T-helper 2 cell treated with Interferon-gamma antibody and Interleukin-4, amounts not matched to agents 5 μg/mL and 100 μg/mL, for 36 hours (primary cell): ENCODE results near the gene NAA80.
A peak's percentile ranks its signal among the peaks of the same experiment; 100 is the strongest.

ENCODE experiments used
- DNase-seq: peaks from one replicate; pipeline ENCODE4 v3.0.0; 2021; ENCODE audit warnings: low spot score
- H3K27ac Mint-ChIP-seq: one replicate; pipeline ENCODE4 v1.8.0; 2021; ENCODE audit warnings: mild to moderate bottlenecking, mixed read lengths
- H3K27me3 Mint-ChIP-seq: one replicate; pipeline ENCODE4 v1.8.0; 2021; ENCODE audit warnings: low read depth, mixed read lengths
- H3K36me3 Mint-ChIP-seq: one replicate; pipeline ENCODE4 v1.8.0; 2021; ENCODE audit warnings: low read depth, mixed read lengths
- H3K4me1 Mint-ChIP-seq: one replicate; pipeline ENCODE4 v1.8.0; 2021; ENCODE audit warnings: low read depth, mixed read lengths
- H3K4me3 Mint-ChIP-seq: one replicate; pipeline ENCODE4 v1.8.0; 2022; ENCODE audit warnings: mild to moderate bottlenecking, moderate library complexity, mixed read lengths
- H3K9me3 Mint-ChIP-seq: one replicate; pipeline ENCODE4 v1.8.0; 2021; ENCODE audit warnings: mixed read lengths

NAA80 gene

GRCh38 chr3:50337175-50337861 is 38.1 kb upstream of the NAA80 start:
- H3K9me3 Mint-ChIP-seq, result no peaks in the 10 kb centered on the region
- H3K27ac Mint-ChIP-seq, result peak overlapping the region; percentile 97
- DNase-seq, result peak; percentile 99
- peaks cover 68% of the 10 kb centered on the region for H3K36me3 Mint-ChIP-seq
- peak overlapping the region; percentile 96 for H3K4me3 Mint-ChIP-seq
- H3K27me3 Mint-ChIP-seq, result no peaks in the 10 kb centered on the region
- peaks cover 48% of the 10 kb centered on the region for H3K4me1 Mint-ChIP-seq

GRCh38 chr3:50336452-50337174 is 37.4 kb upstream of the NAA80 start:
- Mint-ChIP-seq H3K4me1 (peaks cover 42% of the 10 kb centered on the region), H3K27me3 (no peaks in the 10 kb centered on the region), H3K9me3 (no peaks in the 10 kb centered on the region), H3K27ac (peak overlapping the region; percentile 97), H3K4me3 (peak overlapping the region; percentile 96), H3K36me3 (peaks cover 74% of the 10 kb centered on the region)
- DNase-seq, result no peak

- DNase-seq, result no peak
- no peaks in the 10 kb centered on the region for H3K27me3 Mint-ChIP-seq
- H3K4me3 Mint-ChIP-seq, result peak overlapping the region; percentile 68
- H3K4me1 Mint-ChIP-seq, result peaks cover 34% of the 10 kb centered on the region
- H3K27ac Mint-ChIP-seq, result peak overlapping the region; percentile 85
- H3K9me3 Mint-ChIP-seq, result no peaks in the 10 kb centered on the region
- H3K36me3 Mint-ChIP-seq, result peaks cover 84% of the 10 kb centered on the region
Measured at GRCh38 chr3:50334339-50335075, 35.3 kb upstream of the NAA80 start.

GRCh38 chr3:50333744-50334328 is 34.6 kb upstream of the NAA80 start:
- peaks cover 79% of the 10 kb centered on the region for H3K36me3 Mint-ChIP-seq
- H3K4me3 Mint-ChIP-seq, result peak overlapping the region; percentile 68
- no peaks in the 10 kb centered on the region for H3K27me3 Mint-ChIP-seq
- H3K4me1 Mint-ChIP-seq, result peaks cover 31% of the 10 kb centered on the region
- DNase-seq, result no peak
- H3K9me3 Mint-ChIP-seq, result no peaks in the 10 kb centered on the region
- H3K27ac Mint-ChIP-seq, result peak overlapping the region; percentile 85

GRCh38 chr3:50331364-50331907 is 32.2 kb upstream of the NAA80 start:
- H3K4me1 Mint-ChIP-seq, result peaks cover 36% of the 10 kb centered on the region
- H3K36me3 Mint-ChIP-seq, result peaks cover 64% of the 10 kb centered on the region
- H3K27me3 Mint-ChIP-seq, result no peaks in the 10 kb centered on the region
- H3K9me3 Mint-ChIP-seq, result no peaks in the 10 kb centered on the region
- DNase-seq, result no peak
- H3K27ac Mint-ChIP-seq, result no peak overlapping the region
- H3K4me3 Mint-ChIP-seq, result no peak overlapping the region

GRCh38 chr3:50330330-50330729 is 31.1 kb upstream of the NAA80 start:
- Mint-ChIP-seq H3K4me1 (peaks cover 28% of the 10 kb centered on the region), H3K27ac (no peak overlapping the region), H3K4me3 (no peak overlapping the region), H3K36me3 (peaks cover 53% of the 10 kb centered on the region), H3K27me3 (no peaks in the 10 kb centered on the region), H3K9me3 (no peaks in the 10 kb centered on the region)
- no peak for DNase-seq

GRCh38 chr3:50327943-50328691 is 28.9 kb upstream of the NAA80 start, which contains the start of gene TUSC2:
Gene TUSC2, minus strand, starts transcription at chr3:50328223. Its CDS starts 124 bp downstream, at chr3:50328099.
- Mint-ChIP-seq H3K4me3 (peak within 1 kb of the TSS; percentile 90), H3K27me3 (no peaks in the 10 kb centered on the region), H3K36me3 (peaks cover 36% of the 10 kb centered on the region), H3K4me1 (peaks cover 12% of the 10 kb centered on the region), H3K9me3 (no peaks in the 10 kb centered on the region), H3K27ac (peak within 1 kb of the TSS; percentile 89)
- peak; percentile 95 for DNase-seq

- Mint-ChIP-seq H3K27me3 (no peaks in the 10 kb centered on the region), H3K4me1 (peaks cover 12% of the 10 kb centered on the region), H3K36me3 (peaks cover 29% of the 10 kb centered on the region), H3K9me3 (no peaks in the 10 kb centered on the region), H3K27ac (peak overlapping the region; percentile 69), H3K4me3 (peak overlapping the region; percentile 90)
- no peak for DNase-seq
Measured at GRCh38 chr3:50327129-50327528, 27.9 kb upstream of the NAA80 start.

- peaks cover 12% of the 10 kb centered on the region for H3K4me1 Mint-ChIP-seq
- DNase-seq, result no peak
- H3K4me3 Mint-ChIP-seq, result no peak overlapping the region
- no peaks in the 10 kb centered on the region for H3K27me3 Mint-ChIP-seq
- peak overlapping the region; percentile 26 for H3K27ac Mint-ChIP-seq
- H3K36me3 Mint-ChIP-seq, result peaks cover 21% of the 10 kb centered on the region
- no peaks in the 10 kb centered on the region for H3K9me3 Mint-ChIP-seq
Measured at GRCh38 chr3:50326182-50326541, 27.0 kb upstream of the NAA80 start.

- Mint-ChIP-seq H3K36me3 (peaks cover 16% of the 10 kb centered on the region), H3K4me1 (peaks cover 13% of the 10 kb centered on the region)
Measured at GRCh38 chr3:50325497-50326181, 26.4 kb upstream of the NAA80 start.

GRCh38 chr3:50325113-50325480 is 25.9 kb upstream of the NAA80 start:
- H3K27me3 Mint-ChIP-seq, result no peaks in the 10 kb centered on the region
- no peaks in the 10 kb centered on the region for H3K9me3 Mint-ChIP-seq
- H3K36me3 Mint-ChIP-seq, result peaks cover 12% of the 10 kb centered on the region
- H3K27ac Mint-ChIP-seq, result peak overlapping the region; percentile 27
- H3K4me3 Mint-ChIP-seq, result no peak overlapping the region
- no peak for DNase-seq
- peaks cover 19% of the 10 kb centered on the region for H3K4me1 Mint-ChIP-seq

More at GRCh38 chr3:50325497-50326181, 26.4 kb upstream of the NAA80 start:
- no peaks in the 10 kb centered on the region for H3K9me3 Mint-ChIP-seq
- H3K27me3 Mint-ChIP-seq, result no peaks in the 10 kb centered on the region
- peak overlapping the region; percentile 18 for H3K4me3 Mint-ChIP-seq
- H3K27ac Mint-ChIP-seq, result no peak overlapping the region
- no peak for DNase-seq

- no peaks in the 10 kb centered on the region for H3K27me3 Mint-ChIP-seq
- H3K27ac Mint-ChIP-seq, result peak overlapping the region; percentile 27
- peaks cover 7% of the 10 kb centered on the region for H3K36me3 Mint-ChIP-seq
- H3K4me1 Mint-ChIP-seq, result peaks cover 19% of the 10 kb centered on the region
- peak overlapping the region; percentile 8 for H3K4me3 Mint-ChIP-seq
- DNase-seq, result peak; percentile 53
- H3K9me3 Mint-ChIP-seq, result no peaks in the 10 kb centered on the region
Measured at GRCh38 chr3:50324351-50325112, 25.3 kb upstream of the NAA80 start.
